T-helper 9 cell (primary cell): Measurements from ENCODE around the gene ENKUR.

Experiments used
- DNase-seq: peaks from one replicate; pipeline ENCODE4 v3.0.0-alpha.2; 2020

The ENKUR gene

DNA sequence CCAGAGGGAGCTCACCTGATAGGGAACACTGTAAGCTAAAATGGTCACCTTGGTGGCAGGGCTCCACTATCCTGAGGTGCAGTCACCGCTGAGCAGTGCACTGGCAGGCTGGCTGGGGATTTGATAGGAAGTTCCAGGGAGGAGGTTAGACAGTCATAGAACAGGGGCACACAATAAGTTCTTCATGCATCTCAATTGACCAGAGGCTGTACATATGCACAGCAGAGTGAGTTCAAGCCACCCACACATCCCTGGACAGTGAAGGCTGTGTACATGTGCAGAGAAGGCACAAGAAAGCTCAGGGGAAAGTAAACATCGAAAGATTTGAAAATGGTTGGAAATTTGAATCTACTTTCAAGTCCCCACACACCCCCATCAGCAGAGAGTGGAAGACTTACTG, 77.4 kb downstream of the ENKUR start:
- DNase-seq: no peak

DNA sequence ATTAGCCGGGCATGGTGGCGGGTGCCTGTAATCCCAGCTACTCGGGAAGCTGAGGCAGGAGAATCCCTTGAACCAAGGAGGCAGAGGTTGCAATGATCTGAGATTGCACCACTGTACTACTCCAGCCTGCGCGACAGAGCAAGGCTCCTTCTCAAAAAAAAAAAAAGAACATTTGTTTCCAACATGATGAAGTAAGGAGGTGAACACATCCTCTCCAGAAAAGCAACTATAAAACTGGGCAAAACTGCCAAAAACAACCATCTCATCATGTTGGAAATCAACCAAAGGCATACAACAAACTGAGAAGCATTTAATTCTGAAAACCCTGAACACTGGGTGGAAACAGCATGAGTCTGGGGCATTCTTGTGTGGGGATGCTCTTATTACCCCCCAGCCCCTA, 77.9 kb downstream of the ENKUR start:
- DNase-seq: no peak

DNA sequence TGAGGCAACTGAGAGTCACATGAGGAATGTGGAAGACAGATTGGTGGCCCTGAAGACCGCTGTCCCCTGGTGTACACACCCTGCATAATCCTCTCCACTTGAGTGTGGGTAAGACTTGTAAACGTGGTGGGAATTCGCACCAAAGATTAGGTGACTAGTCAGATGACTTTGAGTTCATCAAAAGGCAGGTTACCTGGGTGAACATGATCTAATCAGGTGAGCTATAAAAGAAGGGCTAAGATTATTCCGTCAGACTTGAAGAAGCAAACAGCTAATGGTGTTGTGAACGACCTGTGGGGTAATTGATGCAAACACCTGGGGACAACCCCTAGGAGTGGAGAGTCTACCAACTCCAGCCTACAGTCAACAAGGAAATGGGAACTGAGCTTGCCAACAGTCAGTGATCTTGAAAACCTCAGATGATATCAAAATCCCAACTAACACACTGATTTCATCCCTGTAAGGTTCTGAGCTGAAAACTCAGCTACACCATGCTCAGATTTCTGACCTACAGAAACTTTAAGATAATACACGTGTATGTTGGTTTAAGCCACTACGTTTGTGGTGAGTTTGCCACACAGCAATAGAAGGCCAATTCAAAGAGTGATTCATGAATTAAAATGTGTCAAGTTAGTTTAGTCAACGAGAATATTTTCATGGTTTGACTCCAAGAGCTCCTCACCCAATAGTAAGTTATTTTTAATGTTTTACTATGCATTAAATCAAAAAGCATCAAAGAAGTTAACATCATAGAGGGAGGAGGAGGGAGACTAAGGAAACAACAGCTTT, 80.3 kb downstream of the ENKUR start:
- no peak for DNase-seq
